ENCODE results near the gene PREX1.

The PREX1 gene

DNA sequence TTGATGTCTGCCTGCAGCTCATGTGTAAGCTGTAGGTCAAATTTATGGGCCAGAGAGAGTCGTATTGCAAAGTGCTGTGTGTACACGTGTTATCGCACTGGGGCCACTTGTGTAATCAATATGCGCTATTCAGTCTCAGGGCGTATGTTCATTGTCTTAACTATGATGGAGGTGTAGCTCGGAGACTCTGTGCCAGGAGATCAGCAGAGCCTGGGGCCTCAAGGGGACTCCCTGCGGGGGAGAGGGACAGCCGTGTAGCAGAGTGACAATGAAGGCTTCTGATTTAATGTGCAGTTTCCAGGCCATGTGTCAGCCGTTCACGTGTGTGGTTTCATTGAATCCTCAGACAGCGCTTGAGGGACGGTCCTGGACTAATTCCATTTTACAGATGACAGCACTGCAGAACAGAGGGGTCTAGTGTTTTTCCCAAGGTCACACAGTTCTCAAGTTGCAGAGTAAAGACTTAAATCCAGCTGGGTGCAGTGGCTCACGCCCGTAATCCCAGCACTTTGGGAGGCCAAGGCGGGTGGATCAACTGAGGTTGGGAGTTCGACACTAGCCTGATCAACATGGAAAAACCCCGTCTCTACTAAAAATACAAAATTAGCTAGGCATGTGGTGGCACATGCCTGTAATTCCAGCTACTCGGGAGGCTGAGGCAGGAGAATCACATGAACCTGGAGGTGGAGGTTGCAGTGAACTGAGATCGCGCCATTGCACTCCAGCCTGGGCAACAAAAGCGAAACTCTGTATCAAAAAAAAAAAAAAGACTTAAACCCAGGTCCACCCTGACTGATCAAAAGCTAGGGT lies 242.5 kb downstream of the PREX1 start:
- Histone ChIP-seq H3K4me3 (ENCODE audit: low read length) (no peak overlapping the region), H3K27ac (ENCODE audit: low read length) (no peak overlapping the region), H3K4me1 (ENCODE audit: insufficient read depth, low read length) (no peaks in the 10 kb centered on the region), H3K27me3 (ENCODE audit: insufficient read depth, low read length) (no peaks in the 10 kb centered on the region), H3K9ac (ENCODE audit: low read depth, low read length) (no peak overlapping the region), H3K36me3 (ENCODE audit: insufficient read depth, low read depth, low read length) (no peaks in the 10 kb centered on the region), H3K9me3 (ENCODE audit: insufficient read depth, low read depth, low read length) (no peaks in the 10 kb centered on the region)

DNA sequence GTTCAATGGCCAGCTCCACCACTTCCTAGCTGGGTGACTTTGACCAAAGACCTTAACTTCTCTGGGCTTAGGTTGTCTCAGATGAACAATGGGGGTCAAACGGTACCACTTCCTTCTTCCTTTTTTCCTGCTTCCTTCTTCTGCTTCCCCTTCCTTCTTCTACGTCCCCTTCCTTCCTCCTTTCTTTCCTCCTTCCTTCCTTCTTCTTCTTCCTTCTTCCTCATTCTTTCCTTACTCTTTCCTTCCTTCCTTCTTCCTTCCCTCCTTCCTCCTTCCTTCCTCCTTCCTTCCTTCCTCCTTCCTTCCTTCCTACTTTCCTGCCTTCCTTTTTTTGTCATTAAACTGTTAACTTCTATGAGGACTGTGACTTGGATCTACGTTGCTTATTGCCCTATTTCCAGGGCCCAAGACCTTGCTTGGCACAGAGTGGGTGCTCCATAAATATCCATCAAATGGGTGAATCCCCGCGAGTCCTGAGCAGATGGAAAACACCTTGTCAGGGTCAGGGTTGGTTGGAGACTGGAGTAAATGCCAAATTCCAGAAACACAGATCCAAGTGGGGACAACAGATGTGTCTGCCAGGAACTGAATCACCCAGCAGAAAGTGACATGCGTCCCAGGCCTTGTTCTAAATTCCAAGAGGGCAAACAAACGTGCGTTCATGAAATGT lies 243.3 kb downstream of the PREX1 start:
- Histone ChIP-seq H3K27ac (ENCODE audit: low read length) (no peak overlapping the region), H3K4me1 (ENCODE audit: insufficient read depth, low read length) (no peaks in the 10 kb centered on the region), H3K36me3 (ENCODE audit: insufficient read depth, low read depth, low read length) (no peaks in the 10 kb centered on the region), H3K4me3 (ENCODE audit: low read length) (no peak overlapping the region), H3K9ac (ENCODE audit: low read depth, low read length) (no peak overlapping the region), H3K9me3 (ENCODE audit: insufficient read depth, low read depth, low read length) (no peaks in the 10 kb centered on the region), H3K27me3 (ENCODE audit: insufficient read depth, low read length) (no peaks in the 10 kb centered on the region)

DNA sequence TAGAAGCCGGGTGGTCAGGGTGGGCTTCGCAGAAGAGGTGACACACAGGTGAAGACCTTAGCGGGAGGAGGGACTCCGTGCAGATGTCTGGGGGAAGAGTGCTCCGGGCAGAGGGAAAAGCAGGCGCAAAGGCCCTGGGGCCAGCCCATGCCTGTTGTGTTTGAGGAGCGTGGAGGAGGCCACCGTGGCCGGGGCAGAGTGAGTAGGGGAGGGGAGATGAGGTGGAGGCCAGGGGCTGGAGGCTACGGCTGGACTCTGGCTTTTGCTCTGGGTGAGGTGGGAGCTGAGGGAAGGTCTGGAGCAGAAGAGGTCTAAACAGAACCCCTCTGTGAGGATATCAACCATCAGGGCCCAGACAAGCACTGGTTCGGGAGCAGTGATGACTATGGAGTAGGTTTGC lies 244.0 kb downstream of the PREX1 start:
- H3K4me1 ChIP-seq (ENCODE audit: insufficient read depth, low read length) = no peaks in the 10 kb centered on the region
- H3K27ac ChIP-seq (ENCODE audit: low read length) = no peak overlapping the region
- no peaks in the 10 kb centered on the region for H3K36me3 ChIP-seq (ENCODE audit: insufficient read depth, low read depth, low read length)
- no peaks in the 10 kb centered on the region for H3K9me3 ChIP-seq (ENCODE audit: insufficient read depth, low read depth, low read length)
- no peak overlapping the region for H3K4me3 ChIP-seq (ENCODE audit: low read length)
- no peak overlapping the region for H3K9ac ChIP-seq (ENCODE audit: low read depth, low read length)
- H3K27me3 ChIP-seq (ENCODE audit: insufficient read depth, low read length) = no peaks in the 10 kb centered on the region

GRCh38 chr20:48583171-48583570 lies 244.6 kb downstream of the PREX1 start:
- Histone ChIP-seq H3K9ac (ENCODE audit: low read depth, low read length) (no peak overlapping the region), H3K36me3 (ENCODE audit: insufficient read depth, low read depth, low read length) (no peaks in the 10 kb centered on the region), H3K27ac (ENCODE audit: low read length) (no peak overlapping the region), H3K27me3 (ENCODE audit: insufficient read depth, low read length) (no peaks in the 10 kb centered on the region), H3K4me3 (ENCODE audit: low read length) (no peak overlapping the region), H3K9me3 (ENCODE audit: insufficient read depth, low read depth, low read length) (no peaks in the 10 kb centered on the region), H3K4me1 (ENCODE audit: insufficient read depth, low read length) (no peaks in the 10 kb centered on the region)

GRCh38 chr20:48582673-48582985 lies 245.2 kb downstream of the PREX1 start:
- Histone ChIP-seq H3K27ac (ENCODE audit: low read length) (no peak overlapping the region), H3K36me3 (ENCODE audit: insufficient read depth, low read depth, low read length) (no peaks in the 10 kb centered on the region), H3K9ac (ENCODE audit: low read depth, low read length) (no peak overlapping the region), H3K9me3 (ENCODE audit: insufficient read depth, low read depth, low read length) (no peaks in the 10 kb centered on the region), H3K4me1 (ENCODE audit: insufficient read depth, low read length) (no peaks in the 10 kb centered on the region), H3K4me3 (ENCODE audit: low read length) (no peak overlapping the region), H3K27me3 (ENCODE audit: insufficient read depth, low read length) (no peaks in the 10 kb centered on the region)

DNA sequence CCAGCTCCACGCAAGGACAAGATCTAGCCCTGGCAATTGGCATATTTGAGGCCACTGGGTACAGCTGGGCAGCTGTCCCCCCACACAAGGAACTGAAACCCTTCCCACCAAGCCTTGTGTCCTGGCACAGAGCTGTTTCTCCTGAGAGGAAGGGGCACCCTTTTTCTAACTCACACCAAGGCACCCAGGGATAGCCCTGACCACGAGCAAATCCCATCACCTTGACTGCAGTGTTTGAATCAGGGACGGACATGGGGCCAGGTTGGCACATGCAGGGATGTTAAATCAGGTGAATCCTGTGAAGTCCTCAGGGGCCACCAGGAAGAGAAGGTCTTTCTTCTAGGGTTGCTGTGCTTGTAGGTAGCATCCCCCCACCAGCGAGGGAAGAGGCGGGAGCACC lies 246.6 kb downstream of the PREX1 start:
- H3K9me3 ChIP-seq (ENCODE audit: insufficient read depth, low read depth, low read length) = no peaks in the 10 kb centered on the region
- H3K36me3 ChIP-seq (ENCODE audit: insufficient read depth, low read depth, low read length) = no peaks in the 10 kb centered on the region
- no peaks in the 10 kb centered on the region for H3K27me3 ChIP-seq (ENCODE audit: insufficient read depth, low read length)
- no peak overlapping the region for H3K27ac ChIP-seq (ENCODE audit: low read length)
- H3K4me3 ChIP-seq (ENCODE audit: low read length) = no peak overlapping the region
- no peak overlapping the region for H3K9ac ChIP-seq (ENCODE audit: low read depth, low read length)
- H3K4me1 ChIP-seq (ENCODE audit: insufficient read depth, low read length) = no peaks in the 10 kb centered on the region

- no peak overlapping the region for H3K27ac ChIP-seq (ENCODE audit: low read length)
- no peaks in the 10 kb centered on the region for H3K36me3 ChIP-seq (ENCODE audit: insufficient read depth, low read depth, low read length)
- H3K4me1 ChIP-seq (ENCODE audit: insufficient read depth, low read length) = no peaks in the 10 kb centered on the region
- H3K9ac ChIP-seq (ENCODE audit: low read depth, low read length) = no peak overlapping the region
- H3K27me3 ChIP-seq (ENCODE audit: insufficient read depth, low read length) = no peaks in the 10 kb centered on the region
- H3K4me3 ChIP-seq (ENCODE audit: low read length) = no peak overlapping the region
- no peaks in the 10 kb centered on the region for H3K9me3 ChIP-seq (ENCODE audit: insufficient read depth, low read depth, low read length)
These were observed 249.3 kb downstream of the PREX1 start for GRCh38 chr20:48578397-48579098.

GRCh38 chr20:48577557-48577956 lies 250.2 kb downstream of the PREX1 start:
- H3K9ac ChIP-seq (ENCODE audit: low read depth, low read length) = no peak overlapping the region
- no peaks in the 10 kb centered on the region for H3K36me3 ChIP-seq (ENCODE audit: insufficient read depth, low read depth, low read length)
- H3K4me1 ChIP-seq (ENCODE audit: insufficient read depth, low read length) = no peaks in the 10 kb centered on the region
- no peaks in the 10 kb centered on the region for H3K27me3 ChIP-seq (ENCODE audit: insufficient read depth, low read length)
- no peaks in the 10 kb centered on the region for H3K9me3 ChIP-seq (ENCODE audit: insufficient read depth, low read depth, low read length)
- H3K4me3 ChIP-seq (ENCODE audit: low read length) = no peak overlapping the region
- no peak overlapping the region for H3K27ac ChIP-seq (ENCODE audit: low read length)

- Histone ChIP-seq H3K36me3 (ENCODE audit: insufficient read depth, low read depth, low read length) (no peaks in the 10 kb centered on the region), H3K4me3 (ENCODE audit: low read length) (no peak overlapping the region), H3K9me3 (ENCODE audit: insufficient read depth, low read depth, low read length) (no peaks in the 10 kb centered on the region), H3K27ac (ENCODE audit: low read length) (no peak overlapping the region), H3K4me1 (ENCODE audit: insufficient read depth, low read length) (no peaks in the 10 kb centered on the region), H3K9ac (ENCODE audit: low read depth, low read length) (no peak overlapping the region), H3K27me3 (ENCODE audit: insufficient read depth, low read length) (no peaks in the 10 kb centered on the region)
These were observed 253.4 kb downstream of the PREX1 start for GRCh38 chr20:48574383-48574782.
